ENCODE measurements around the gene TNS3. TPM values are rescaled to one million over a fixed set of nuclear protein-coding genes. Genes with fewer than 3 reads are reported as not detected.

TNS3 gene
- total and polyA plus RNA-seq, 2 donors (not counting 3 experiments of a cell fraction or from before 2014, with no cell fraction given) = 10.4 to 45.1 TPM

DNA sequence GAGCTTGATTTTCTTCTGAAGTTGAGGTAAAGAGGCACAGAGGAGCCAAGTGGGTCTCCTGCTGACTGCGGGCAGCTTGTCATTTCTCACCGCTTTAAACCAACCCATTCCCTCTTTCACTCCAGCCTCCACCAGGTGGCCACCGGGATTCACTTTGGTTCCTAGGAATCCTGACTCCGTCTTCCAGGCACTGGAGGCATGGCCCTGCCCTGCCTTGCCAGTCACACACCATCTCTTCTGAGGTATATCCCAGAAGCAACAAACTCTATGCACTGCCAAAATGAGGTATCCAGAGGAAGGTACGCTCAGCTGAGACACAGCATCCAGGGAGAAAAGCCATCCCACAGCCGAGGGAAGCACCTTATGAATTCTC lies 280.8 kb downstream of the TNS3 start:
- Histone ChIP-seq H3K9ac (replicated peaks; ENCODE audit: extremely low read depth, insufficient read depth, low read length) (no peak overlapping the region), H3K36me3 (ENCODE audit: control insufficient read depth in 2 of 2, extremely low read depth in 1 of 2, insufficient read depth in 2 of 2, low read length in 2 of 2) (peaks cover 0 to 6% of the 10 kb centered on the region in 2 experiments), H3K4me2 (ENCODE audit: insufficient read depth, low read length) (no peak overlapping the region), H3K9me3 (replicated peaks; ENCODE audit: control insufficient read depth, insufficient read depth, low read length) (no peaks in the 10 kb centered on the region), H3K27me3 (ENCODE audit: control insufficient read depth in 2 of 2, insufficient read depth in 2 of 2, low read length in 2 of 2) (no peaks in the 10 kb centered on the region), H3K79me2 (ENCODE audit: control insufficient read depth, insufficient read depth, low read length) (no peaks in the 10 kb centered on the region), H4K20me1 (replicated peaks; ENCODE audit: control insufficient read depth, extremely low read depth, insufficient read depth, low read length) (no peaks in the 10 kb centered on the region), H3K27ac (ENCODE audit: insufficient read depth, low read depth, low read length) (no peak overlapping the region), H2AFZ (ENCODE audit: low read depth, low read length) (no peak overlapping the region), H3K4me3 (replicated peaks in 1 of 3; ENCODE audit: insufficient read depth in 1 of 3, low read depth in 1 of 3, low read length in 3 of 3) (no peak overlapping the region), H3K9me1 (replicated peaks; ENCODE audit: control insufficient read depth, extremely low read depth, insufficient read depth, low read length) (no peaks in the 10 kb centered on the region), H3K4me1 (ENCODE audit: control insufficient read depth, extremely low read depth, insufficient read depth, low read length) (no peaks in the 10 kb centered on the region)
- DNase-seq (ENCODE audit: low read depth, low spot score) = no peak
- ChIA-PET POLR2A (no interaction called here), CTCF (interaction anchor here (1.2 kb wide), 1 partner anchor 135 kb away, joined by 3 read pairs; no protein-coding TSS in a partner anchor)
- intact Hi-C loops (cut with micrococcal nuclease) = no loop called here
- BruUV-seq (replicated peaks) = no TSS peak
- TF ChIP-seq MYC (IDR thresholded peaks at IDR 0.05; ENCODE audit: low read depth, low read length) (no peak), GATA2 (IDR thresholded peaks at IDR 0.05; ENCODE audit: insufficient read depth, insufficient read length, low read depth, low read length) (no peak), FOS (IDR thresholded peaks at IDR 0.05; ENCODE audit: borderline replicate concordance, insufficient read depth, low read length) (no peak), CTCF (IDR thresholded peaks at IDR 0.05; ENCODE audit: extremely low read depth in 1 of 2, insufficient read depth in 1 of 2, low read depth in 1 of 2, low read length in 2 of 2) (no peak), MAX (IDR thresholded peaks at IDR 0.05; ENCODE audit: insufficient read depth, insufficient read length) (no peak), JUN (IDR thresholded peaks at IDR 0.05; ENCODE audit: borderline replicate concordance, insufficient read depth, insufficient read length, low read depth) (no peak), EZH2 (IDR thresholded peaks at IDR 0.05; ENCODE audit: borderline replicate concordance, low read depth, low read length, severe bottlenecking) (no peak), POLR2A (IDR thresholded peaks at IDR 0.05; ENCODE audit: low read depth, low read length) (no peak), POLR2AphosphoS5 (IDR thresholded peaks at IDR 0.05; ENCODE audit: insufficient read depth, low read depth, low read length) (no peak)
- dilution Hi-C loops (cut with MboI; ENCODE audit: extremely low pct_ligation_motif_present, low sequenced_read_pairs) = no loop called here
- no peak for FAIRE-seq

All from endothelial cell of umbilical vein (primary cell).